IMR-90 (cell line): Measurements from ENCODE around the gene TEX48. TPM values are rescaled to one million over a fixed set of nuclear protein-coding genes. Genes with fewer than 3 reads are reported as not detected.
A peak's percentile ranks its signal among the peaks of the same experiment; 100 is the strongest.

Experiments
- ATAC-seq: fragments of 200-7000 bp; cut with Tn5 transposase; 2 replicates; pipeline ENCODE4 v1.9.1; 2020; ENCODE audit warnings: low read depth, mild to moderate bottlenecking, moderate library complexity
- BruUV-seq: library from RNA; stranded (reverse); fragments of 400-500 nt; replicated peaks from 2 replicates; lab custom pipeline; 2021; lab: Mats Ljungman, UMichigan
- CTCF ChIA-PET: fragments of 300-600 bp; formaldehyde crosslinking; extraction: SDS; loops from one replicate; lab custom pipeline; 2021; ENCODE audit warnings: antibody characterized with exemption; lab: Yijun Ruan, JAX
- POLR2A ChIA-PET: fragments of 300-600 bp; sonication (Branson Sonifier 250); formaldehyde crosslinking; loops from one replicate; lab custom pipeline; 2022; ENCODE audit warnings: antibody characterized with exemption; ENCODE audit not compliant: unreplicated experiment; lab: Charles Lee
- DNase-seq: peaks from one replicate; pipeline ENCODE4 v3.0.0; 2013
- H2AFZ ChIP-seq: replicated peaks from 2 replicates; pipeline ENCODE3; 2013; ENCODE audit warnings: low read length, mild to moderate bottlenecking; ENCODE audit not compliant: poor library complexity
- H2AK5ac ChIP-seq: 2 replicates; pipeline ENCODE4 v1.6.1; 2013; ENCODE audit warnings: low read depth, low read length, inconsistent platforms
- H2AK9ac ChIP-seq: replicated peaks from 2 replicates; pipeline ENCODE3; 2013; ENCODE audit warnings: mild to moderate bottlenecking, low read depth, low read length, moderate library complexity; ENCODE audit not compliant: poor library complexity
- H2BK120ac ChIP-seq: 2 replicates; pipeline ENCODE4 v1.6.1; 2013; ENCODE audit warnings: low read depth, low read length, inconsistent platforms
- H2BK15ac ChIP-seq: 3 replicates; pipeline ENCODE4 v1.6.1; 2013; ENCODE audit warnings: low read depth, low read length, inconsistent platforms
- H2BK20ac ChIP-seq: 2 replicates; pipeline ENCODE4 v1.6.1; 2013; ENCODE audit warnings: low read depth, mild to moderate bottlenecking, inconsistent platforms, low read length, moderate library complexity
- H2BK5ac ChIP-seq: 2 replicates; pipeline ENCODE4 v1.6.1; 2013; ENCODE audit warnings: mild to moderate bottlenecking, low read depth, low read length, inconsistent platforms; ENCODE audit not compliant: poor library complexity, severe bottlenecking
- H3K14ac ChIP-seq: replicated peaks from 2 replicates; pipeline ENCODE4 v1.6.1; 2013; ENCODE audit warnings: low read depth, low read length, inconsistent platforms
- H3K18ac ChIP-seq: 2 replicates; pipeline ENCODE4 v1.6.1; 2013; ENCODE audit warnings: low read depth, low read length, control low read depth
- H3K23ac ChIP-seq: 2 replicates; pipeline ENCODE4 v1.6.1; 2013; ENCODE audit warnings: low read depth, low read length, inconsistent platforms
- H3K27ac ChIP-seq: 2 replicates; pipeline ENCODE4 v1.5.1; 2013; ENCODE audit warnings: mild to moderate bottlenecking, control low read depth, low read length; ENCODE audit not compliant: insufficient read depth
- H3K27me3 ChIP-seq: 2 replicates; pipeline ENCODE4 v1.6.1; 2013; ENCODE audit warnings: low read length; ENCODE audit not compliant: control insufficient read depth, insufficient read depth
- H3K36me3 ChIP-seq: 2 replicates; pipeline ENCODE4 v1.6.1; 2013; ENCODE audit warnings: low read length, mixed read lengths; ENCODE audit not compliant: control insufficient read depth, insufficient read depth
- H3K4ac ChIP-seq: 2 replicates; pipeline ENCODE4 v1.6.1; 2013; ENCODE audit warnings: low read depth, low read length, inconsistent platforms
- H3K4me1 ChIP-seq: 2 replicates; pipeline ENCODE4 v1.6.1; 2013; ENCODE audit warnings: low read length, mixed read lengths; ENCODE audit not compliant: control insufficient read depth, insufficient read depth
- H3K4me2 ChIP-seq: 2 replicates; pipeline ENCODE4 v1.6.1; 2013; ENCODE audit warnings: low read depth, mild to moderate bottlenecking, control low read depth, low read length, moderate library complexity
- H3K4me3 ChIP-seq: 2 replicates; pipeline ENCODE4 v1.5.1; 2013; ENCODE audit warnings: low read depth, mild to moderate bottlenecking, control low read depth, low read length, moderate library complexity; ENCODE audit not compliant: insufficient read depth
- H3K56ac ChIP-seq: 2 replicates; pipeline ENCODE4 v1.6.1; 2013; ENCODE audit warnings: low read length, inconsistent platforms; ENCODE audit not compliant: insufficient read depth; ENCODE audit errors: extremely low read depth
- H3K79me1 ChIP-seq, 2 experiments: 2 replicates each; pipeline ENCODE4 v1.6.1; 2013; ENCODE audit warnings: low read length in 2 of 2, inconsistent platforms in 1 of 2, low read depth in 1 of 2
- H3K9ac ChIP-seq: 2 replicates; pipeline ENCODE4 v1.6.1; 2013; ENCODE audit warnings: low read depth, low read length, control low read depth
- H3K9me1 ChIP-seq: 2 replicates; pipeline ENCODE4 v1.6.1; 2013; ENCODE audit warnings: low read length, inconsistent platforms; ENCODE audit not compliant: insufficient read depth
- H3K9me3 ChIP-seq: 2 replicates; pipeline ENCODE4 v1.6.1; 2013; ENCODE audit warnings: low read length; ENCODE audit not compliant: control insufficient read depth, insufficient read depth
- H4K20me1 ChIP-seq: 2 replicates; pipeline ENCODE4 v1.6.1; 2013; ENCODE audit warnings: low read length, inconsistent platforms; ENCODE audit not compliant: insufficient read depth
- H4K5ac ChIP-seq: 2 replicates; pipeline ENCODE4 v1.6.1; 2013; ENCODE audit warnings: mild to moderate bottlenecking, low read depth, low read length, control low read depth
- H4K8ac ChIP-seq, 2 experiments: 2 replicates each; pipeline ENCODE4 v1.6.1; 2013; ENCODE audit warnings: low read depth in 2 of 2, low read length in 2 of 2, control low read depth in 1 of 2, inconsistent platforms in 1 of 2
- H4K91ac ChIP-seq: 2 replicates; pipeline ENCODE4 v1.6.1; 2013; ENCODE audit warnings: low read depth, low read length, inconsistent platforms; ENCODE audit not compliant: insufficient read depth
- BHLHE40 ChIP-seq: fragments of 150-350 bp; IDR thresholded peaks from 2 replicates; pipeline ENCODE4 v1.6.1; 2016; ENCODE audit warnings: mild to moderate bottlenecking, low read depth, low read length
- CEBPB ChIP-seq: IDR thresholded peaks from 2 replicates; pipeline ENCODE4 v1.6.1; 2012; ENCODE audit warnings: low read depth, low read length, improper control_type of control experiment
- CHD1 ChIP-seq: IDR thresholded peaks from 2 replicates; pipeline ENCODE4 v1.6.1; 2012; ENCODE audit warnings: low read depth, low read length, improper control_type of control experiment
- CTCF ChIP-seq: conservative IDR thresholded peaks from 2 replicates; pipeline ENCODE4 v1.5.1; 2012; ENCODE audit warnings: mild to moderate bottlenecking, low read depth, low read length, improper control_type of control experiment
- FOS ChIP-seq: fragments of 150-350 bp; IDR thresholded peaks from 2 replicates; pipeline ENCODE4 v1.6.1; 2016; ENCODE audit warnings: low read depth, low read length
- MAFK ChIP-seq: IDR thresholded peaks from 2 replicates; pipeline ENCODE4 v1.6.1; 2012; ENCODE audit warnings: low read depth, low read length, improper control_type of control experiment
- MAZ ChIP-seq: IDR thresholded peaks from 2 replicates; pipeline ENCODE4 v1.6.1; 2012; ENCODE audit warnings: low read depth, mild to moderate bottlenecking, low read length, improper control_type of control experiment, moderate library complexity, borderline replicate concordance
- MXI1 ChIP-seq: IDR thresholded peaks from 2 replicates; pipeline ENCODE4 v1.6.1; 2012; ENCODE audit warnings: low read depth, mild to moderate bottlenecking, low read length, moderate library complexity, borderline replicate concordance
- NFE2L2 ChIP-seq: fragments of 150-350 bp; IDR thresholded peaks from 2 replicates; pipeline ENCODE4 v1.6.1; 2016; ENCODE audit warnings: low read depth, mild to moderate bottlenecking, low read length
- POLR2A ChIP-seq: IDR thresholded peaks from 2 replicates; pipeline ENCODE4 v1.6.1; 2012; ENCODE audit warnings: mild to moderate bottlenecking, low read depth, low read length
- RAD21 ChIP-seq: IDR thresholded peaks from 2 replicates; pipeline ENCODE4 v1.6.1; 2012; ENCODE audit warnings: low read length, improper control_type of control experiment
- RCOR1 ChIP-seq: IDR thresholded peaks from 2 replicates; pipeline ENCODE4 v1.6.1; 2012; ENCODE audit warnings: mild to moderate bottlenecking, low read length, improper control_type of control experiment; ENCODE audit not compliant: insufficient replicate concordance
- RFX5 ChIP-seq: IDR thresholded peaks from 2 replicates; pipeline ENCODE4 v1.8.0; 2012; ENCODE audit warnings: low read depth, mild to moderate bottlenecking, low read length, moderate library complexity
- SMC3 ChIP-seq: fragments of 150-350 bp; IDR thresholded peaks from 2 replicates; pipeline ENCODE4 v1.6.1; 2016; ENCODE audit warnings: low read depth, mild to moderate bottlenecking, antibody characterized with exemption, low read length, moderate library complexity
- WGBS, 2 experiments: methylation state at CpG; one replicate each; pipeline versions ENCODE4 v1.1.5 to v1.1.7; 2013; ENCODE audit warnings: missing lambda C conversion rate in 2 of 2; ENCODE audit not compliant: insufficient read length in 1 of 2; ENCODE audit errors: extremely low coverage in 2 of 2; 5-methylcytosine and 5-hydroxymethylcytosine counted together
- dilution Hi-C: fragments of 300-500 bp; cut with HindIII; formaldehyde crosslinking; loops from one replicate; pipeline ENCODE4 v1.14.3; 2018; ENCODE audit warnings: low sequenced_read_pairs; ENCODE audit not compliant: unreplicated experiment
- in situ Hi-C: fragments of 300-500 bp; cut with MboI; formaldehyde crosslinking; loops from 3 replicates; pipeline ENCODE4 v1.14.3; 2019; ENCODE audit warnings: low sequenced_read_pairs, inconsistent platforms, mixed read lengths
- intact Hi-C: fragments of 100-400 bp; cut with micrococcal nuclease; formaldehyde crosslinking; loops from 2 replicates; pipeline ENCODE4 v1.10.0; 2022
- polyA plus RNA-seq, 3 experiments: library from polyadenylated mRNA; depleted of rRNA; stranded (reverse); fragments of >200 nt; gene quantifications; 2 replicates each; pipeline ENCODE4 v1.2.3, GENCODE V29; 2012; ENCODE audit warnings: low replicate concordance in 1 of 3
- total RNA-seq: library from RNA; depleted of rRNA; stranded (reverse); fragments of >200 nt; gene quantifications from 2 replicates; pipeline ENCODE4 v1.2.3, GENCODE V29; 2012
- TF ChIP-seq, protein P1 (sequence below): fragments of 150-350 bp; IDR thresholded peaks from 2 replicates; pipeline ENCODE4 v1.6.1; 2016; ENCODE audit warnings: low read depth, mild to moderate bottlenecking, low read length, moderate library complexity, borderline replicate concordance
- TF ChIP-seq, protein P2 (sequence below): fragments of 150-350 bp; IDR thresholded peaks from 2 replicates; pipeline ENCODE4 v1.6.1; 2017; ENCODE audit warnings: mild to moderate bottlenecking, antibody characterized with exemption, low read length, low read depth

Gene TEX48
- total and polyA plus RNA-seq, 2 of the 4 experiments (the other 2 are of a cell fraction): not detected

GRCh38 chr9:114682846-114683245 lies 854 bp upstream of the TEX48 start:
- dilution Hi-C loops: no loop called here
- H3K4me3 ChIP-seq: no peak overlapping the region
- H3K18ac ChIP-seq: no peak overlapping the region
- no TSS peak for BruUV-seq
- CTCF ChIA-PET: interaction anchor here (0.9 to 3.3 kb wide), 5 partner anchors 8 to 325 kb away, joined by 3 to 25 read pairs (median 11); no protein-coding TSS in a partner anchor
- in situ Hi-C loops: no loop called here
- no peaks in the 10 kb centered on the region for H3K79me1 ChIP-seq
- no peak overlapping the region for H3K4ac ChIP-seq
- H3K9me3 ChIP-seq: no peaks in the 10 kb centered on the region
- H2BK15ac ChIP-seq: no peak overlapping the region
- no peak overlapping the region for H3K14ac ChIP-seq
- H4K91ac ChIP-seq: no peak overlapping the region
- TF ChIP-seq, protein P1, sequence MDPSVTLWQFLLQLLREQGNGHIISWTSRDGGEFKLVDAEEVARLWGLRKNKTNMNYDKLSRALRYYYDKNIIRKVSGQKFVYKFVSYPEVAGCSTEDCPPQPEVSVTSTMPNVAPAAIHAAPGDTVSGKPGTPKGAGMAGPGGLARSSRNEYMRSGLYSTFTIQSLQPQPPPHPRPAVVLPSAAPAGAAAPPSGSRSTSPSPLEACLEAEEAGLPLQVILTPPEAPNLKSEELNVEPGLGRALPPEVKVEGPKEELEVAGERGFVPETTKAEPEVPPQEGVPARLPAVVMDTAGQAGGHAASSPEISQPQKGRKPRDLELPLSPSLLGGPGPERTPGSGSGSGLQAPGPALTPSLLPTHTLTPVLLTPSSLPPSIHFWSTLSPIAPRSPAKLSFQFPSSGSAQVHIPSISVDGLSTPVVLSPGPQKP: no peak
- TF ChIP-seq MAFK (no peak), CTCF (no peak), RAD21 (no peak), NFE2L2 (no peak), BHLHE40 (no peak), RFX5 (no peak), CHD1 (no peak), SMC3 (no peak), MAZ (no peak), FOS (no peak), CEBPB (no peak), MXI1 (no peak), RCOR1 (no peak), POLR2A (no peak)
- TF ChIP-seq, protein P2, sequence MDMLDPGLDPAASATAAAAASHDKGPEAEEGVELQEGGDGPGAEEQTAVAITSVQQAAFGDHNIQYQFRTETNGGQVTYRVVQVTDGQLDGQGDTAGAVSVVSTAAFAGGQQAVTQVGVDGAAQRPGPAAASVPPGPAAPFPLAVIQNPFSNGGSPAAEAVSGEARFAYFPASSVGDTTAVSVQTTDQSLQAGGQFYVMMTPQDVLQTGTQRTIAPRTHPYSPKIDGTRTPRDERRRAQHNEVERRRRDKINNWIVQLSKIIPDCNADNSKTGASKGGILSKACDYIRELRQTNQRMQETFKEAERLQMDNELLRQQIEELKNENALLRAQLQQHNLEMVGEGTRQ: no peak
- H3K9ac ChIP-seq: no peak overlapping the region
- intact Hi-C loops: loop anchor here (5.0 kb wide), 1 partner anchor 839 kb away; no protein-coding TSS in a partner anchor
- no peak overlapping the region for H2AFZ ChIP-seq
- no peak for ATAC-seq
- H2BK120ac ChIP-seq: no peak overlapping the region
- peaks cover 7% of the 10 kb centered on the region for H3K9me1 ChIP-seq
- no peaks in the 10 kb centered on the region for H3K27me3 ChIP-seq
- peak; percentile 21 for DNase-seq
- no peaks in the 10 kb centered on the region for H4K20me1 ChIP-seq
- H2BK20ac ChIP-seq: no peak overlapping the region
- H3K4me1 ChIP-seq: peaks cover 4% of the 10 kb centered on the region
- no peak overlapping the region for H4K8ac ChIP-seq
- no peak overlapping the region for H3K56ac ChIP-seq
- WGBS, 2 experiments: no CpG with 5 or more reads among the region's 3 CpGs
- no peak overlapping the region for H3K27ac ChIP-seq
- no peak overlapping the region for H3K4me2 ChIP-seq
- no peak overlapping the region for H4K5ac ChIP-seq
- H3K36me3 ChIP-seq: no peaks in the 10 kb centered on the region
- no peak overlapping the region for H2AK9ac ChIP-seq
- no peak overlapping the region for H2BK5ac ChIP-seq
- H3K23ac ChIP-seq: no peak overlapping the region
- H2AK5ac ChIP-seq: no peak overlapping the region
- POLR2A ChIA-PET: no interaction called here
